Ovary (tissue), 9 donors: Measurements from ENCODE around the gene NDST1. TPM values are rescaled to one million over a fixed set of nuclear protein-coding genes. Genes with fewer than 3 reads are reported as not detected.

Experiments used
- DNase-seq, 5 donors: peaks; one replicate each; pipeline ENCODE4 v3.0.0-alpha.2; 2019 to 2020
- H3K27ac ChIP-seq, 2 donors: fragments of 200-600 bp; one replicate each; pipeline versions ENCODE4 v1.5.1 to v1.8.0; 2019 to 2022
- H3K27me3 ChIP-seq: fragments of 200-600 bp; one replicate; pipeline ENCODE4 v1.8.0; 2022
- H3K36me3 ChIP-seq: fragments of 200-600 bp; sonication (generic); one replicate; pipeline ENCODE4 v1.5.1; 2019
- H3K4me1 ChIP-seq: one replicate; pipeline ENCODE4 v1.8.1; 2013; ENCODE audit warnings: mild to moderate bottlenecking, moderate library complexity; ENCODE audit not compliant: insufficient read depth
- H3K4me3 ChIP-seq: fragments of 200-600 bp; sonication (generic); one replicate; pipeline ENCODE4 v1.5.1; 2017
- H3K9me3 ChIP-seq, 2 donors: fragments of 200-600 bp in 1 of 2; sonication (generic) in 1 of 2; one replicate each; pipeline versions ENCODE4 v1.5.1 to v1.8.1; 2013 to 2019; ENCODE audit warnings: mild to moderate bottlenecking in 1 of 2, moderate library complexity in 1 of 2
- EP300 ChIP-seq: sonication (generic); formaldehyde crosslinking; IDR thresholded peaks from one replicate; pipeline ENCODE4 v1.6.1; 2017; ENCODE audit warnings: antibody characterized with exemption
- POLR2A ChIP-seq: fragments of 450-650 bp; IDR thresholded peaks from one replicate; pipeline ENCODE4 v1.6.1; 2017; ENCODE audit warnings: antibody characterized with exemption, mild to moderate bottlenecking, moderate library complexity
- WGBS, 3 donors: extraction: QIAGEN DNeasy Blood & Tissue Kit in 1 of 3; methylation state at CpG; one replicate each; pipeline versions ENCODE4 v1.1.5 to v1.1.7; 2013 to 2017; 5-methylcytosine and 5-hydroxymethylcytosine counted together
- intact Hi-C, 4 donors: fragments of 100-400 bp; cut with DNase I; formaldehyde crosslinking; loops; one replicate each; pipeline versions ENCODE4 v1.11.0 to v1.15.1; 2022 to 2023
- polyA plus RNA-seq, 2 donors: library from polyadenylated mRNA; stranded (reverse); fragments of 200-250 nt in 1 of 2; fragments of 350-450 nt in 1 of 2; fragmentation: Illumina TruSeq in 1 of 2; extraction: RNeasy Lipid Tissue Mini Kit (QIAGEN cat#74804) in 1 of 2; gene quantifications; one replicate each; pipeline ENCODE4 v1.2.3, GENCODE V29; 2013 to 2014
- total RNA-seq, 7 donors: library from RNA; depleted of rRNA in 2 of 7; stranded (reverse); fragments of >200 nt in 2 of 7; fragmentation: NEBNext Ultra II Directional in 3 of 7; extraction: Animal tissue kit (Norgen Biotek cat#: 25700) in 3 of 7; gene quantifications; one replicate each; pipeline versions ENCODE4 v1.1.0 to v1.2.4, GENCODE V29; 2016 to 2023
- TF ChIP-seq, protein P1 (sequence below), 3 donors: fragments of 450-650 bp in 2 of 3; fragments of 200-600 bp in 1 of 3; IDR thresholded peaks; one replicate each; pipeline versions ENCODE4 v1.5.1 to v1.8.0; 2016 to 2022; ENCODE audit warnings: antibody characterized with exemption in 3 of 3, mild to moderate bottlenecking in 1 of 3
- donor health status: DM: no; HTN: no; CAD: no; lungs with moderate emphysema.
- donor health status: DM: no; HTN: no; CAD: no.
- donor health status: Bipolar disorder and iron deficiency.
- donor health status: DM: yes; HTN: yes; CAD: no.
- donor health status: DM: no; HTN: no; CAD: no.
- donor health status: DM: yes; HTN: yes; CAD: no.

Gene NDST1
- total and polyA plus RNA-seq, 9 donors, result 31.0 to 139 (median 90.3) TPM

DNA sequence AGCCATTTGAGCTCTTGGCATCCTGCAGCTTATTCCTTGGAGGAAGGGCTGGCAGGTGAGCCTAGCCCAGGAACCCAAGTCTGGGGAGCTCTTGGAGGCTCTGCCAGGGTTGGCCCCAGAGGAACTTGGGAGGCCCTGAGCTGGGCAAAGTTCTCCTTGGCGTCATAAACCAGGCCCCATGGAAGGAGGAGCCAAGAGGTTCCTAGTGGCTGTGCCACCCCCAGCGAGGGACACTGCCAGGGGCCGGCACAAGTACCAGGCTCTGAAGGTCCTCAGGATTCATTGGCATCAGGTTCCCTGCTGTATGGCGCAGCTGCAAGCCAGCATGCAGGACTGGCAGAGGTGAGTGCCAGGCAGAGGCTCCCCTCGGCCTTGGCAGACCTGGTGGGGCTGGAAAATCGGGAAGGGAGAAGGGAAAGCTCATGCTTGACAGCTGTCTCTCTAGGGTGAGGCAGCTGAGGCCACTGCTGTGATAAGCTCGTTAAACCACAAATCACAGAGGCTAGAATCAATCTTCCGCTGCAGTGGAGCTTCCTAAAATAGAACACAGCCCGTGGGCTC lies 77.9 kb downstream of the NDST1 start:
- Histone ChIP-seq H3K27ac (no peak overlapping the region), H3K27me3 (no peaks in the 10 kb centered on the region), H3K9me3 (no peaks in the 10 kb centered on the region), H3K4me1 (peaks cover 14% of the 10 kb centered on the region), H3K4me3 (no peak overlapping the region), H3K36me3 (no peaks in the 10 kb centered on the region)
- WGBS, 3 donors, result 88 to 95% (median 94%) methylated on average over 7 to 9 of the region's 9 CpGs
- TF ChIP-seq POLR2A, result no peak
- TF ChIP-seq, protein P1, sequence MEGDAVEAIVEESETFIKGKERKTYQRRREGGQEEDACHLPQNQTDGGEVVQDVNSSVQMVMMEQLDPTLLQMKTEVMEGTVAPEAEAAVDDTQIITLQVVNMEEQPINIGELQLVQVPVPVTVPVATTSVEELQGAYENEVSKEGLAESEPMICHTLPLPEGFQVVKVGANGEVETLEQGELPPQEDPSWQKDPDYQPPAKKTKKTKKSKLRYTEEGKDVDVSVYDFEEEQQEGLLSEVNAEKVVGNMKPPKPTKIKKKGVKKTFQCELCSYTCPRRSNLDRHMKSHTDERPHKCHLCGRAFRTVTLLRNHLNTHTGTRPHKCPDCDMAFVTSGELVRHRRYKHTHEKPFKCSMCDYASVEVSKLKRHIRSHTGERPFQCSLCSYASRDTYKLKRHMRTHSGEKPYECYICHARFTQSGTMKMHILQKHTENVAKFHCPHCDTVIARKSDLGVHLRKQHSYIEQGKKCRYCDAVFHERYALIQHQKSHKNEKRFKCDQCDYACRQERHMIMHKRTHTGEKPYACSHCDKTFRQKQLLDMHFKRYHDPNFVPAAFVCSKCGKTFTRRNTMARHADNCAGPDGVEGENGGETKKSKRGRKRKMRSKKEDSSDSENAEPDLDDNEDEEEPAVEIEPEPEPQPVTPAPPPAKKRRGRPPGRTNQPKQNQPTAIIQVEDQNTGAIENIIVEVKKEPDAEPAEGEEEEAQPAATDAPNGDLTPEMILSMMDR (IDR thresholded peaks at IDR 0.05), result no peak
- no peak for TF ChIP-seq EP300
- intact Hi-C loops, result loop anchor here in 1 of 4 donors (5.0 kb wide), 1 partner anchor 71 kb away; no protein-coding TSS in a partner anchor
- DNase-seq, result peak in 2 of 5 donors; percentile 17 to 21

- TF ChIP-seq, protein P1 (IDR thresholded peaks at IDR 0.05), result no peak
- TF ChIP-seq EP300 (no peak), POLR2A (no peak)
- Histone ChIP-seq H3K4me1 (peaks cover 18% of the 10 kb centered on the region), H3K4me3 (no peak overlapping the region), H3K36me3 (no peaks in the 10 kb centered on the region), H3K9me3 (no peaks in the 10 kb centered on the region), H3K27me3 (no peaks in the 10 kb centered on the region), H3K27ac (no peak overlapping the region)
- DNase-seq, result no peak
- intact Hi-C loops, result loop anchor here in 1 of 4 donors (5.0 kb wide), 1 partner anchor 70 kb away; no protein-coding TSS in a partner anchor
Observed at GRCh38 chr5:150587016-150587415, 79.1 kb downstream of the NDST1 start.

DNA sequence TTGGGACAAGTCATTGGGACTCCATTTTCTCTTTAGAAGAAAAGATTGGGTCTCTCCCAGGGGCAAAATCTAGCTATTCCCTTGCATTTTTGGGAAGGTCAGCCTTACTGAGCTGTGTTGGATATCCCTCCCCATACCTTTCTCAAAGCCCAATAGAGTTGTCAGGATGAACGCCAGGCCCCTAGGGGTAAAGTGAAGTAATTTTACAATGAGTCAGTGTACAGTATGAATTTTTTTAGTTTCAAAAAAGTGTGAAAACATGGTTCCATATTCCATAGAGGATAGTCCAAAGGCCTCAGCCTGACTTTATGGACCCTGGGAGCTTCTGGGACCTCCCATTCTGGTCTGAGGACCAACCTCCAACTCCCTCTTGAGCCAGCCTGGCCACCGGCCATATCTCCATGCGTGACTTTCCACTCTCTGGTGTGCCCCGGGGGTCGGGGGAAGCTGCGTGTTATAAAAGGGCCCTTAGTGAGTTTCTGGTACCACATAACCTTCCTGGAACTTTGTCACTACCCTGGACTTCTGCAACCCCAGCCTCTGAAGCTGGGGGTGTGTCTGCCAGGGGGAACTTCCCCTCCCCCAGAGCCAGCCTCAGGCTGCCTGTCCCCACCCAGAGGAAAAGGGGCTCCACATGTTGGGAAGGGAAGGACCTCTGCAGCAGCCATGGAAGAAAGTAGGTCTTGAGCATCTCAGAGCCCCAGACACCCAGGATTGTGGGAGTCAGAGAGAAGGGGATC lies 80.1 kb downstream of the NDST1 start:
- intact Hi-C loops, result loop anchor here in 1 of 4 donors (5.0 kb wide), 1 partner anchor 69 kb away; no protein-coding TSS in a partner anchor
- no peaks in the 10 kb centered on the region for H3K36me3 ChIP-seq
- peaks cover 14% of the 10 kb centered on the region for H3K4me1 ChIP-seq
- no peak overlapping the region for H3K4me3 ChIP-seq
- no peak for TF ChIP-seq POLR2A
- TF ChIP-seq EP300, result no peak
- TF ChIP-seq, protein P1 (IDR thresholded peaks at IDR 0.05), result no peak
- no peaks in the 10 kb centered on the region for H3K9me3 ChIP-seq
- H3K27me3 ChIP-seq, result no peaks in the 10 kb centered on the region
- WGBS, 3 donors, result 62 to 74% (median 62%) methylated on average over 6 of the region's 6 CpGs
- no peak overlapping the region for H3K27ac ChIP-seq
- DNase-seq, result peak in 1 of 5 donors; percentile 33

DNA sequence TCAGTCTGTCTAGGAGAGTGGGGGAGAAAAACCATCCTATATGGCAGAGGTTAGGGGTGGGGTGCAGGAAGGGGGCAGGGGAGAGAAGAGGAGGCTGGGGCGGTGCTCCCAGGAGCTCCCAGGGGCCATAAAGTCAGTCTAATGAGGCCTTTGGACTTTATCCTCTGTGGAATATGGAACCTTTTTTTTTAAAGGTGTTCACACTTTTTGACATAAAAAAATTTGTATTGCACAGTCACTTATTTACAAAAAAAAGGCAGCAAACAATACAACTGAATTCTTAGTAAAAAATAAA lies 80.6 kb downstream of the NDST1 start:
- H3K36me3 ChIP-seq, result no peaks in the 10 kb centered on the region
- no peak overlapping the region for H3K27ac ChIP-seq
- no peak for DNase-seq
- intact Hi-C loops, result loop anchor here in 1 of 4 donors (5.0 kb wide), 1 partner anchor 69 kb away; no protein-coding TSS in a partner anchor
- peaks cover 14% of the 10 kb centered on the region for H3K4me1 ChIP-seq
- WGBS, 3 donors, result 92 to 100% (median 100%) methylated on average over 1 of the region's 1 CpG
- H3K4me3 ChIP-seq, result no peak overlapping the region
- H3K9me3 ChIP-seq, result no peaks in the 10 kb centered on the region
- no peaks in the 10 kb centered on the region for H3K27me3 ChIP-seq
- no peak for TF ChIP-seq EP300
